NCI-H146 (cell line): ENCODE results near the gene SHISA5.
"Not testable (repeated sequence)": the region's sequence is repeated elsewhere in the genome, so short reads cannot be mapped to it uniquely, and the experiment has no call there.

Experiments
- DNase-seq: peaks from one replicate; lab custom pipeline; 2025; lab: John Stamatoyannopoulos, UW

SHISA5 gene

DNA sequence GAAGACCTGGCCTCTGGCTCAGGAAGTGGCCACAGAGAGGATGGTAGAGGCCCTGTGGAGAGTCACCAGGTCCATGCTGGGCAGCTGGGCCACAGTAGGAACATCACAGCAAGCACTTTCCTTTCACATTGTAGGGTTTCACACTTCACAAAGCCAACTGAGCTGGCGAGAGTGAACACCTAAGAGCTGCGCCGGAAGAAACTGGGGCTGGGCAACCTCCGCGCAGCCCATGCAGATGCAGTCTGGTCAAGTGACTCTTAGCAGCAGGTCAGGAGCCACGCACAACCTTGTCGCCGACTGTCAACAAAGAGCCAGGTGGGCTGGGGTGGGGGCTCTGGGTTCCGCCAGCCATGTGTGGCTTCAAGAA lies 15.3 kb upstream of the SHISA5 start:
- no peak for DNase-seq

DNA sequence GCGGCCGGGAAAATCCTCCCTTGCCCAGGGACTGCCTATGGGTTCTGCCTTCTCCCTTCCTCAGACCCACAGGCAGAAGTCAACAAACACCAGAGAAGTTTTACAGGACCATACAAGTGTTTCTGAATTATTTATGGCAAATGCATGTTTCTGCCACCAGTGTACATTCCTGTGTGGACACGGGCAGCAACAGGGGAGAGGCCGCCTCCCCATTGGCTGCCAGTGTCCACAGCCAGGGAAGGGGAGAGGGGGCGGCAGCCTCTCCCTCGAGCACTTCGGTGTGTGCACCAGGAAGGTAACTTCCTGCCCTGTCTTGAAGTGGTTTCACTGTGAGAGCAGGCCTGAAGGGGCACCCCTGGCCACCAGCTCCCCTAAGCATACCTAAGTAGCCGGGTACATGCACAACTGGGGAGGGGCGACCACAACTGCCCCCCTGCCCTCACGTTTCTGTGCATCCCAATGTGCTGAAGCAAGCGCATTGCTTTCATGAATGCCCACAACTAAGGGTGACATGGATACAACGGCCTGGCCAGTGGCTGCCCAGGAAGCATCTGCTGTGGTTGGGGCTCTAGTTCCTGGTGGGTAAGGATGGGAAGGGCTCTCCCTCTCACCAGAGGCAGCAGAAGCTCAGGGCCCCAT lies 14.8 kb upstream of the SHISA5 start:
- DNase-seq, result no peak

DNA sequence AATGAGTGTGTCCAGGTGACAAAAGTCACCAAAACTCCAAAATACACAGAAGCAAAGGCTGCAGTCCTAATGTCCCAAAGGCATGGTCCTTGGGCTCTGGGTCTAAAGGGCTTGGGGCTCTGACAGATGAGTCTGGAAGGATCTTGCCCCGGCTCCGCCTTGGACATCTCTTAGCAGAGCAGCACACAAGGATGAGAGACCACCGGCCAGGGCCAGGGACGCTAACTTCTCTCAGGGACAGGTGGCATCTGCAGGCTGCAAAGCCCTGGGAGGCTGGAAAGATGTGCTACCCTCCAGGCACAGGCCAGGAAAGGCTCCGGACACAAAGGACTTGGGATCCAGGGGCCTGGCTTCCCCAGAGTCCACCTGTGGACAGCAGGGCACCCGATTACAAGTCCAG lies 14.1 kb upstream of the SHISA5 start:
- no peak for DNase-seq

DNA sequence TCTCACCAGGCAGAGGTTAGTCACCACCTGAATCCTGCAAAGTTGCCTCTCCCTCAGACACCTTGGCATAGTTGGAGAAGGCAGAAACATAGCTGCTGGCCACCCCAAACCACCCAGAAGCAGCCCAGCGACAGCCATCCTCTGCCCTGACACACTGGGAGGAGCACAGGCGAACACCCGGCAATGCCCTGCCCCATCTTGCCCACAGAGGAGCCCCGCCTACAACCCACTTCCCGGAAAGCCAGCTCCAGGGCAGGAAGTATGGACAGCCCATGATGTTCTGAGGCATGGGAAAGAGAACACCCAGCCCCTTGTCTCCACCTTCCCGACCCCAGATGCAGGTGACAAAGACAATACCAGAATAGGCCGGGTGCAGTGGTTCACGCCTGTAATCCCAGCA lies 12.6 kb upstream of the SHISA5 start:
- no peak for DNase-seq

DNA sequence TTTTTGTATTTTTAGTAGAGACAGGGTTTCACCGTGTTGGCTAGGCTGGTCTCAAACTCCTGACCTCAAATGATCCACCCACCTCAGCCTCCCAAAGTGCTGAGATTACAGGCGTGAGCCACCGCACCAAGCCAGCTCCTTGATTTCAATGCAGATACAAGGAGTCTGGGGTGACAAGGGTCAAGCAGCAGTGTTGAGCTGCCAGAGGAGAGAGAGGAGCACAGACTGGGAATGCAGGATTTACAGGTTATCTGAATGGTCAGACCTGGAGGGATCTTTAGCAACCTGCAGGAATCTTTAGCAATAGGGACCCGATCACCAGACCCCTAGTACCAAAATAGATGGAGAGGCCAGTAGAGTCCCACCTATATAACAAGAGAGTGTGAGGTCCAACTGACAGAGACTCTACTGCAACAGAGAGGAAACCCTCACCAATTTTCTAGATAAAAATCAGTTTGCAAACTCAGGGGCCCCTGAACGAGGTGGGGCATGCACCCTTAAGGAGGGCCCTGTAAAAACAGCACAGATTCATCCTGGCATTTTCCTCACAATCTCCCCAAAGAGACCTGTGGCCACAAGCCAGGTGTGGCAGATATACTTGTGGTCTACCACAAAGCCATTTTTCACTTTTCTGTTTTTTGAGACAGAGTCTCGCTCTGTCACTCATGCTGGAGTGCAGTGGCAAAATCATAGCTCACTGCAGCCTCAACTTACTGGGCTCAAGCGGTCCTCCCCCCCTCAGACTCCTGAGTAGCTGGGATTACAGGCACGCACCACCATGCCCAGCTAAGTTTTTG lies 10.7 kb upstream of the SHISA5 start:
- no peak for DNase-seq

DNA sequence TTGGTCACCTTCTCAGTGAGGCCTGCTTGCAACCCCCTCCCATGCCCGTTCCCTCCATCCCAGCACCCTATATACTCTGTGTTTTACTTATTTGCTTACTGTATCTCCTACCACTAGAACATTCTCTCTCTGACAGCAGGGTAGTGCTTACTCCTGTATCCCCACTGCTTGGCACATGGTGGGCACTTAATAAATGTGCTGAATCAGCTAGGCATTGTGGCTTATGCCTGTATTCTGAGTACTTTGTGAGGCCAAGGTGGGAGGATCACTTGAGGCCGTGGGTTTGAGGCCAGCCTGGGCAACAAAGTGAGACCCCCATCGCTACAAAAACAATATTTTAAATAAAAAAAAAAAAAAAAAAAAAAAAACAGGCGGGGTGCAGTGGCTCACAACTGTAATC lies 7.6 kb upstream of the SHISA5 start:
- DNase-seq, result no peak

DNA sequence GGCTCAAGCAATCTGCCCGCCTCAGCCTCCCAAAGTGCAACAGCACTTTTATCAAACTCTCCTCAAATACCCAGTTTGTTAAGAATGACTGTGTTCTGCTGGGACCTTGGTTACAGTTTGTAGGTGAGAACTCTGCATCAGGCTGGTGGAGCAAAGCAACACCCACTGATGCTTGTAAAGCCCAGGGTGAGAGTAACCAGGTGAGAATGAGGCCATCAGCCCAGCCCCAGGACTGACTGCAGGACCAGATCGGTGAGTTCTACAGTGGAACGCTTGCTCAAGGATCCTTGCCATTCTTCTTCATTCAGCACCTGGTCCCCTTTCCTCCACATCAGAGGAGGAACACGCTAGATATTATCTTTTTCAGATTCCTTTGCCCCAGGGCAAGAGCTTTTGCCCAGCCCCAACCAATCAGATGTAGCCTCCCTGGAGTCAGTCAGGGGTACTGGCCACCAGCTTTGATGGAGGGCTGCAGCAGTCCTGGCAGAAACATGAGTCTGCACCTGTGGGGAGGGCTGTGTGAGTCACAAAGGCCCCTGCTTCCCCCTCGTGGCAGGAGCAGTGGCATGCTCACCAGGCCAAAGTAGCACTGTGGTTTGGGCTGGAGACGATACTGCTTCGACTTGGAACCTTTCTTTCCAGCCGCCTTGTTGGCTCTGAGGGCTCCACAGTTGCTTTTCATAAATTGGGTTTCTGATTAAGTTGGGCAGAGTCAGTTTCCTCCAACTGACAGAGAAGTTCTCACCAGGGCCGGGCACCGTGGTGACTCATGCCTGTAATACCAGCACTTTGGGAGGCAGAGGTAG lies 3.5 kb upstream of the SHISA5 start:
- DNase-seq, result peak; percentile 80

DNA sequence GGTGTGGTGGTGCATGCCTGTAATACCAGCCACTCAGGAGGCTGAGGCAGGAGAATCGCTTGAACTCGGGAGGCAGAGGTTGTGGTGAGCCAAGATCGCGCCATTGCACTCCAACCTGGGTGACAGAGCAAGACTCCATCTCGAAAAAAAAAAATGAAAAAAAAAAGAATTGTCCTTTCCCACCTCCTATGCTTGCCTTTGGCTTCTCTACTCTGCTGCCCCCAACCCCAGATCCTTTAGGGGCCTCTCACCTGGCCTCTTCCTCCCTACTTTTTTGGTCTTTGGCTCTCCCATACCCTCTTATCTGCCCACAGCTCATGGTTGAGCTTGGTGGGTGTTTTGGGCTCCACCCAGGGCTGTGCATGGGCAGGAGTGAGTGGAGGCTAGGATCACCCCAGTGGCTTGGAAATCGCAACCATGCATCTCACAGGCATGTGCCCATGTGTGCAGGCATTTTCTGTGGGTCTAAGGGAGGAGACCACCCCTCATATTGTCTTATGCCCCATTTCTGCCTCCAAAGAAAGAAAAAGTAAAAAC lies 2.1 kb upstream of the SHISA5 start:
- DNase-seq, result no peak

DNA sequence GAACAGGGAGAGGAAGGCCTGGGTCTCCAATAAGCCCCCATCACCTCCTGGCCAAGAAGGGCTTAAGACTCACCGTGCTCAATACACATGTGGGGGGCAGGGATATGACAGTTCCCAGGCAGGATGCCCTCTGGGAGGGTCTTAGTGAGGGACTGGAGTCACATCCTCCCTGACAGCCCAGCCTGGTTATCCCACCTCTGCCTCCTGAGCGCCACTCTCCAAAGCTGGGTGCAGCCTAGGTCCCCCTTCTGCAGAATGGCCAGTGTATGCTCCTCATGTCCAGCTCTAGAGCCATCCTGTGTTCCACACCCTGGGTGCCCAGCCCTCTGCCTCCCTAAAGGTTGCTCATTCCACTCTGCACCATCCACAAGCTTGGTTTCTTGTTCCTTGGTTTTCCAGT lies 1.2 kb upstream of the SHISA5 start:
- no peak for DNase-seq

DNA sequence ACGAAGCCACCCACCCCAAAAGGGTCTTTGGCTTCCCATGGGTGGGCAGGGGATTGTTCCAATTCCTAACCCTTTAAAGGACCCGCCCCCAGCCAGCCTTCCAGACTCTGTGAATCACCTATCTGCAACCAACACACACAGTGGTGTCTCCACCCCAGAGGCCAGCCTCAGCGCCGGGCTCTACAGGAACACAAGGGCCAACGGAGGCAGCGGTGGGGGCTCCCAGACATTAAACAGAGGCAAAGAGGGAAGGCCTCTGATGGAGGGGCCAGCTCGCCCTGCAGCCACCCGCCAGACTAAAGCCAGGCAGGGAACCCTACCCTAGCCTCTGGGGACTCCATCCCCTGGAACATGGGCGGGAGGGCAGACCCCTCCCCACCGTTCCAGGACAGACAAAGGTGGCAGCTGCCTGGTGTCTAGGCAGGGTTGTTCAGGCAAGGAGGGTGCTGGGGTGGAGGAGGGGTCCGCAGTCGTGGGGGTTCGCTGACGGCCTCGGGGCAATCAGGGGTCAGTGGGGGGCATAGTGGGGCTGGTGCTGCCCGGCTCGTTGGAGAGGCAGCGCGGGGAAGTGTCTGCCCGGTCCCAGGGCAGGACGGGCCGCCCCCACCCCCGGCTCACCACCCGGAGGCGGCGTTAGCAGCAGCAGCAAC lies 448 bp downstream of the SHISA5 start:
- no peak for DNase-seq

DNA sequence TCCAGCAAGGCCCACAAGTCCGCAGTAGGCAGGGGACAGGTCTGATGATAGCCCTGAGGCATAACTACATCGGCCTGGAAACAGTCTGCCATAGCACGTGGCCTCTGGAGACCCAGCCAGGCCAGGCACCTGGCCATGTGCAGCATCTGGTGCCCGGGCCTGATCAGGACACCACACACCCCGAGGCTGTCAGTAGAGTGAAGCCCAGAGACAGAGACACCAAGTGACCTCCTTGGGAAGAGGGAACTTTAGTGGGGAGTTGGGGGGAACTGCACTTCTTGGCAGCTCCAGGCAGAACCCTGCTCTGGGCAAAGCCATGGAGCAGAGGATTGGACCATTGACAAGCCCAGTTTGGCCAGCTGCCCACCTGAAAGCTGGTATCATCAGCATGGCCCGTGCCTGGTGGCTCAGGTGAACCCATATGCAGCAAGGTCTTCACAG lies 1.2 kb downstream of the SHISA5 start:
- DNase-seq, result no peak

DNA sequence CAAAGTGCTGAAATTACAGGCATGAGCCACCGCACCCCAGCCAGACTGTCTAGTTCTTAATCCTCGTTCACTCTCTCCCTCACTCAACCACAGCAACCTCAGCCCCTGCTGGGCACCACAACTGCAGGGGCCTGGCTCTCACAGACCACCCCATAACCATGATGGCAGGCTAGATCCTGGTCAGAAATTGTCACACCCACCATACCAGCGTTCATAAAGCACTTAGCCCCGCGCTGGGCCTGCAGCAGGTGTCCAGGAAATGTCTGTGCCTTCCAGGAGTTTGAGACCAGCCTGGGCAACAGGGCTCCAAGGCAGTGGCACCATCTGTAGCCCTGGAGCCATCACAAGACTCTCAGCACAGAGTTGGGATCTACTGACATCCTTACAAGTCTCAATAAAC lies 1.9 kb downstream of the SHISA5 start:
- no peak for DNase-seq

DNA sequence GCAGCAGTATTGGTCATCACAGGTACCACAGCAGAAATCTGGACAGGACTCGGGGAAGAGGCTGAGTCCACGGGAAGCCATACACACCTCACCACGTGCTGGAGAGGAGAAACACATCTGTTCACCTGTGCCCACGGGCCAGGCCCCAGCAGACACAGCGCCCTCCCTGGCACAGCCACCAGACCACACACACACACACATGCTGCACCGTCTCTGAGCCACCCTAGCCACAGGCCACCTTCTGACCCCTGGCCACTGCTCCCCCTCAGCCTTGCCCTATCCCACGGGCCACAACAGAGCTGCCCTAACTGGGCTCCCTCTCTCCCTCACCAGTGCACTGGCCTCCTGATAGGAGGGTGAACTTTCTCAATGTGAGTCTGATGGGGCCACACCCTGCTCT lies 2.8 kb downstream of the SHISA5 start:
- no peak for DNase-seq

DNA sequence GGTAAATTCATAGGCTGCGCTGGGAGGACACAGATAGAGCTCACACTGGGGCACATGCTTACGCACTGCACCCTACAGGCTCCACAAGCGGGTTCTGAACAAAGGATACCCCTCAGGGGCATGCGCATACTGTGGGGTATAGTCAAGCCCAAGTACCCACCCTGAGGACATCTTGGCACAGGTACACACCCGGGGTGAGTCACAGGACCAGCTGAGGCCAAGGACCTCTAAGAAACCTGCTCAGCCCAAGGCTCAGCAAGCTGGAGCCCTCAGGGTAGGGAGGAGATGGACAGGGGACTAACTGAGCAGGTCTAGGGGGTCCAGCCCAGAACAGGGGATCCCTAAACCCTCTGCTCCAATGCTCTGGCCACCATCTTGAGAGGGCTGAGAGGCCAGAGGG lies 3.3 kb downstream of the SHISA5 start:
- no peak for DNase-seq

DNA sequence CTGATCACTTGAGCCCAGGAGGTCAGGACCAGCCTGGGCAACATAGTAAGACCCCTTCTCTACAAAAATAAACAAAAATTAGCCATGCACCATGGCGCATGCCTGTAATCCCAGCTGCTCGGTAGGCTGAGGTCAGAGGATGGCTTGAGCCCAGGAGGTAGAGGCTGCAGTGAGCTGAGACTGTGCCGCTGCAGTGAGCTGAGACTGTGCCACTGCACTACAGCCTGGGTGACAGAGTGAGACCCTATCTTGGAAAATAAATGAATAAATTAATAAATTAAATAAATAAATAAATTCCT lies 10.8 kb downstream of the SHISA5 start:
- DNase-seq, result no peak

DNA sequence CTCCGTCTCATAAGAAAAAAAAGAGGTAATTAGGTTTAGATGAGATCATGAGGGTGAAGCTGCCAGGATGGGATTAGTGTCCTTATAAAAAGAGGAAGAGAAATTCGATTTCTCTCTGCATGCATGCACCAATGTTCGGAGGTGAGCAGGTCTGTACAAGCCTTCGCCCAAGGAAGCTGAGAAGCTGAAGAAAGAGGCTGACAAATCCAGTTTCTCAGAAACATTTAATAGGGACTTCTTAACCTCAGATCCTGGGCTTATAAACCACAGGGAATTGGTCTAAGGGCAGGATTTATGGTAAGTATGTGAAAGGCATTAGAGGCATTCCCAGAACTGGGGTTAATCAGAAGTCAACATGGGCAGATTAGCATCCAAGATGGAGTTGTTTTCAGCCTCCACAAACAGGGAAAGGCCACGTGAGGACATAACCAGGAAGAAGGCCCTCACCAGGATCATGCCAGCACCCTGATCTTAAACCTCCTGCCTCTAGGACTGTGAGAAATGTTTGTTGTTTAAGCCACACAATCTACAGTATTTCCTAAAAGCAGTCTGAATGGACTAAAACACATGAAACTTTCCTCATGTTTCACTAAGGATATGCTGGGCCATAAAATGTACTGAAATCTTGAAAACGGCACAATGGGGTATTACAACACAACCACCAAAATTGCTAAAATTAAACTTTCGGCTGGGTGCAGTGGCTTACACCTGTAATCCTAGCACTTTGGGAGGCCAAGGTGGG lies 11.3 kb downstream of the SHISA5 start:
- DNase-seq, result no peak

DNA sequence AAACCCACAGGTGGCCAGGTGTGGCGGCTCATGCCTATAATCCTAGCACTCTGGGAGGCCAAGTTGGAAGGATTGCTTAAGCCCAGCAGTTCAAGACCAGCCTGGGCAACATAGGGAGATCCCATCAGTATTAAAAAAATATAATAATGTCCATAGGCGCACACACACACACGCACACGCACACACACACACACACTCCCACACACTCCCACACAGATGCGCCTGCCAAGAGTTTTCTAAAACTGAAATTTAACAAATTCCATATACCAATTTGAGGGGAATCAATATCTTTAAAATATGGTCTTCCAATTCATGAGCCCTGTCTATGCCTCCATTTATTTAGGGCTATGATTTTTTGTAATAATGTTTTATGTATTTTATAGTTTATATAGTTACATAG lies 17.0 kb downstream of the SHISA5 start:
- no peak for DNase-seq

DNA sequence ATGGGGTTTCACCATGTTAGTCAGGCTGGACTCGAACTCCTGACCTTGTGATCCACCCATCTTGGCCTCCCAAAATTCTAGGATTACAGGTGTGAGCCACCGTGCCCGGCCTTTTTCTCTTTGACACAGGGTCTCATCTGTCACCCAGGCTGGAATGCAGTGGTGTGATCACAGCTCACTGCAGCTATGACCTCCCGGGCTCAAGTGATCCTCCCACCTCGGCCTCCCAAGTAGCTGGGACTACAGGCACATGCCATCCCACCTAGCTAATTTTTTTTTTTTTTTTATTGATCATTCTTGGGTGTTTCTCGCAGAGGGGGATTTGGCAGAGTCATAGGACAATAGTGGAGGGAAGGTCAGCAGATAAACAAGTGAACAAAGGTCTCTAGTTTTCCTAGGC lies 21.2 kb downstream of the SHISA5 start:
- DNase-seq, result not testable (repeated sequence)

DNA sequence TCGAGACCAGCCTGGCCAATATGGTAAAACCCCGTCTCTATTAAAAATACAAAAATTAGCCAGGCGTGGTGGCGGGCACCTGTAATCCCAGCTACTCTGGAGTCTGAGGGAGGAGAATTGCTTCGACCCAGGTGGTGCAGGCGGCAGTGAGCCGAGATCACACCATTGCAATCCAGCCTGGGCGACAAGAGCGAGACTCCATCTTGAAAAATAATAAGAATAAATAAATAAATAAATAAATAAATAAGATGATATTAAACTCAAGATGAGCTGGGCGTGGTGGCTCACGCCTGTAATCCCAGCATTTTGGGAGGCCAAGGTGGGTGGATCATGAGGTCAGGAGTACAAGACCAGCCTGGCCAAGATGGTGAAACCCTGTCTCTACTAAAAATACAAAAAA lies 23.1 kb downstream of the SHISA5 start:
- not testable (repeated sequence) for DNase-seq

DNA sequence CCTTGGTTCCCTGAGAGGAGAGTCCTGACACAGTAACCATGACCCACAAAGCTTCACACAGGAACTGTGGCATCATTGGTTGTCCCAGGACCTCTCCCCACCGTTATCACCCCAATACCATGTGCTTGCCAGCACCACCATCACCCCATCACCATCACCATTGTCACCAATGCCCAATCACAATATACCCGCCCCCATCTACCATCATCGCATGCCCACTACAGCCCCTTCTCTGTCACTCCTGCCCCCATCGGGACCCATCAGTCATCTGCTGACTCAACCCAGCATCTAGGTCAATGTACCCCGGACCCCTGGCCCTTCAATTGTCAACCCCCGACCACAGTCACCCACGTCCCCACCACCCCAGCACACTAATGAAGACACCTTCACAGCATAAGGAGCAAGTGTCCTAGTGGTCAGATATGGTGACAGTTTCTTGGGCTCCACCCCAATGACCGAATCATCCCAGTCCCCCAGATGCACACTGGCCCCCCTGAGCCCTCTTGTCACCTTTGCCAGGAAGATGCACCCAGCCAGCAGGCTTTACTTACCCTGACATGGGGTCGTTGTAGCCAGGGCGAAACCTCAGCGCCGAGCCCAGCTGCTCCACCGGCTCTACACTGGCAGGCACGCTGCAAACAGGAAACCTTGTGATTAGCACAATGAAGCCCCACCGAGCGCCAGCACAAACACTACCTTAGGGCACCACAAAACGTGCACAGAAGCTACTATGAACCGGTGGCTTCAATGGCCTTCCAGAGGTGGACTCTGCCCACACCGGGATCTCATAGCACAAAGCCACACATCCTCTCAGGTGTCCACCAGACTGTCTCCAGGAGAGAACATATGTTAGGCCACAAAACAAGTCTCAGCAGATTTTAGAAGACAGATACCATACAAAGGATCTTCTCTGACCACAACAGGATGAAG lies 25.1 kb downstream of the SHISA5 start:
- peak; percentile 15 for DNase-seq
